ENCODE data around the gene ZNF575. TPM values are rescaled to one million over a fixed set of nuclear protein-coding genes. Genes with fewer than 3 reads are reported as not detected.

ZNF575 gene
- total and polyA plus RNA-seq, 2 experiments from 2014 or later = 0.10 to 0.65 TPM

DNA sequence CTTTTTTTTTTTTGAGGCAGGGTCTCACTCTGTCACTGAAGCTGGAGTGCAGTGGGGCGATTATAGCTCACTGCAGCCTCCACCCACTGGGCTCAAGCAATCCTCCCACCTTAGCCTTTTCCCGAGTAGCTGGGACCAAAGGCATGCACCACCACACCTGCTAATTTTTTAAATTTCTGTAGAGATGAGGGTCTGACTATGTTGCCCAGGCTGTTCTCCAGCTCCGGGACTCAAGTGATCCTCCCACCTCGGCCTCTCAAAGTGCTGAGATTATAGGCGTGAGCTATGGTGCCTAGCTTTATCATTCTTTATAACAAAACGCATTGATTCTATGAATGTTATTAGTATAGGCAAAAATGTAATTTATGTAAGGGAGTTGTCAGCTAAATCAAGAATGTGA is 49.7 kb upstream of the ZNF575 start:
- TF ChIP-seq, protein P1, sequence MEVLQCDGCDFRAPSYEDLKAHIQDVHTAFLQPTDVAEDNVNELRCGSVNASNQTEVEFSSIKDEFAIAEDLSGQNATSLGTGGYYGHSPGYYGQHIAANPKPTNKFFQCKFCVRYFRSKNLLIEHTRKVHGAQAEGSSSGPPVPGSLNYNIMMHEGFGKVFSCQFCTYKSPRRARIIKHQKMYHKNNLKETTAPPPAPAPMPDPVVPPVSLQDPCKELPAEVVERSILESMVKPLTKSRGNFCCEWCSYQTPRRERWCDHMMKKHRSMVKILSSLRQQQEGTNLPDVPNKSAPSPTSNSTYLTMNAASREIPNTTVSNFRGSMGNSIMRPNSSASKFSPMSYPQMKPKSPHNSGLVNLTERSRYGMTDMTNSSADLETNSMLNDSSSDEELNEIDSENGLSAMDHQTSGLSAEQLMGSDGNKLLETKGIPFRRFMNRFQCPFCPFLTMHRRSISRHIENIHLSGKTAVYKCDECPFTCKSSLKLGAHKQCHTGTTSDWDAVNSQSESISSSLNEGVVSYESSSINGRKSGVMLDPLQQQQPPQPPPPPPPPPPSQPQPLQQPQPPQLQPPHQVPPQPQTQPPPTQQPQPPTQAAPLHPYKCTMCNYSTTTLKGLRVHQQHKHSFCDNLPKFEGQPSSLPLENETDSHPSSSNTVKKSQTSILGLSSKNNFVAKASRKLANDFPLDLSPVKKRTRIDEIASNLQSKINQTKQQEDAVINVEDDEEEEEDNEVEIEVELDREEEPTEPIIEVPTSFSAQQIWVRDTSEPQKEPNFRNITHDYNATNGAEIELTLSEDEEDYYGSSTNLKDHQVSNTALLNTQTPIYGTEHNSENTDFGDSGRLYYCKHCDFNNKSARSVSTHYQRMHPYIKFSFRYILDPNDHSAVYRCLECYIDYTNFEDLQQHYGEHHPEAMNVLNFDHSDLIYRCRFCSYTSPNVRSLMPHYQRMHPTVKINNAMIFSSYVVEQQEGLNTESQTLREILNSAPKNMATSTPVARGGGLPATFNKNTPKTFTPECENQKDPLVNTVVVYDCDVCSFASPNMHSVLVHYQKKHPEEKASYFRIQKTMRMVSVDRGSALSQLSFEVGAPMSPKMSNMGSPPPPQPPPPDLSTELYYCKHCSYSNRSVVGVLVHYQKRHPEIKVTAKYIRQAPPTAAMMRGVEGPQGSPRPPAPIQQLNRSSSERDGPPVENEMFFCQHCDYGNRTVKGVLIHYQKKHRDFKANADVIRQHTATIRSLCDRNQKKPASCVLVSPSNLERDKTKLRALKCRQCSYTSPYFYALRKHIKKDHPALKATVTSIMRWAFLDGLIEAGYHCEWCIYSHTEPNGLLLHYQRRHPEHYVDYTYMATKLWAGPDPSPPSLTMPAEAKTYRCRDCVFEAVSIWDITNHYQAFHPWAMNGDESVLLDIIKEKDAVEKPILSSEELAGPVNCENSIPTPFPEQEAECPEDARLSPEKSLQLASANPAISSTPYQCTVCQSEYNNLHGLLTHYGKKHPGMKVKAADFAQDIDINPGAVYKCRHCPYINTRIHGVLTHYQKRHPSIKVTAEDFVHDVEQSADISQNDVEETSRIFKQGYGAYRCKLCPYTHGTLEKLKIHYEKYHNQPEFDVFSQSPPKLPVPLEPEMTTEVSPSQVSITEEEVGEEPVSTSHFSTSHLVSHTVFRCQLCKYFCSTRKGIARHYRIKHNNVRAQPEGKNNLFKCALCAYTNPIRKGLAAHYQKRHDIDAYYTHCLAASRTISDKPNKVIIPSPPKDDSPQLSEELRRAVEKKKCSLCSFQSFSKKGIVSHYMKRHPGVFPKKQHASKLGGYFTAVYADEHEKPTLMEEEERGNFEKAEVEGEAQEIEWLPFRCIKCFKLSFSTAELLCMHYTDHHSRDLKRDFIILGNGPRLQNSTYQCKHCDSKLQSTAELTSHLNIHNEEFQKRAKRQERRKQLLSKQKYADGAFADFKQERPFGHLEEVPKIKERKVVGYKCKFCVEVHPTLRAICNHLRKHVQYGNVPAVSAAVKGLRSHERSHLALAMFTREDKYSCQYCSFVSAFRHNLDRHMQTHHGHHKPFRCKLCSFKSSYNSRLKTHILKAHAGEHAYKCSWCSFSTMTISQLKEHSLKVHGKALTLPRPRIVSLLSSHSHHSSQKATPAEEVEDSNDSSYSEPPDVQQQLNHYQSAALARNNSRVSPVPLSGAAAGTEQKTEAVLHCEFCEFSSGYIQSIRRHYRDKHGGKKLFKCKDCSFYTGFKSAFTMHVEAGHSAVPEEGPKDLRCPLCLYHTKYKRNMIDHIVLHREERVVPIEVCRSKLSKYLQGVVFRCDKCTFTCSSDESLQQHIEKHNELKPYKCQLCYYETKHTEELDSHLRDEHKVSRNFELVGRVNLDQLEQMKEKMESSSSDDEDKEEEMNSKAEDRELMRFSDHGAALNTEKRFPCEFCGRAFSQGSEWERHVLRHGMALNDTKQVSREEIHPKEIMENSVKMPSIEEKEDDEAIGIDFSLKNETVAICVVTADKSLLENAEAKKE (CRISPR knock-in tag; IDR thresholded peaks at IDR 0.05) = no peak
- TF ChIP-seq ZNF331 (CRISPR knock-in tag; IDR thresholded peaks at IDR 0.05; ENCODE audit: low read depth) = no peak
- TF ChIP-seq JUNB (IDR thresholded peaks at IDR 0.05; ENCODE audit: unreplicated experiment) = no peak
- TF ChIP-seq CREB1 (CRISPR knock-in tag; IDR thresholded peaks at IDR 0.05; ENCODE audit: low read depth) = no peak
- TF ChIP-seq ETS1 (IDR thresholded peaks at IDR 0.05) = no peak
- TF ChIP-seq NANOG (IDR thresholded peaks at IDR 0.05; ENCODE audit: borderline replicate concordance) = no peak
- TF ChIP-seq EZH2 (IDR thresholded peaks at IDR 0.05; ENCODE audit: low read depth, unreplicated experiment) = no peak
- TF ChIP-seq, protein P2, sequence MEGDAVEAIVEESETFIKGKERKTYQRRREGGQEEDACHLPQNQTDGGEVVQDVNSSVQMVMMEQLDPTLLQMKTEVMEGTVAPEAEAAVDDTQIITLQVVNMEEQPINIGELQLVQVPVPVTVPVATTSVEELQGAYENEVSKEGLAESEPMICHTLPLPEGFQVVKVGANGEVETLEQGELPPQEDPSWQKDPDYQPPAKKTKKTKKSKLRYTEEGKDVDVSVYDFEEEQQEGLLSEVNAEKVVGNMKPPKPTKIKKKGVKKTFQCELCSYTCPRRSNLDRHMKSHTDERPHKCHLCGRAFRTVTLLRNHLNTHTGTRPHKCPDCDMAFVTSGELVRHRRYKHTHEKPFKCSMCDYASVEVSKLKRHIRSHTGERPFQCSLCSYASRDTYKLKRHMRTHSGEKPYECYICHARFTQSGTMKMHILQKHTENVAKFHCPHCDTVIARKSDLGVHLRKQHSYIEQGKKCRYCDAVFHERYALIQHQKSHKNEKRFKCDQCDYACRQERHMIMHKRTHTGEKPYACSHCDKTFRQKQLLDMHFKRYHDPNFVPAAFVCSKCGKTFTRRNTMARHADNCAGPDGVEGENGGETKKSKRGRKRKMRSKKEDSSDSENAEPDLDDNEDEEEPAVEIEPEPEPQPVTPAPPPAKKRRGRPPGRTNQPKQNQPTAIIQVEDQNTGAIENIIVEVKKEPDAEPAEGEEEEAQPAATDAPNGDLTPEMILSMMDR (conservative IDR thresholded peaks at IDR 0.05; ENCODE audit: low read depth in 2 of 2) = no peak
- TF ChIP-seq, protein P3, sequence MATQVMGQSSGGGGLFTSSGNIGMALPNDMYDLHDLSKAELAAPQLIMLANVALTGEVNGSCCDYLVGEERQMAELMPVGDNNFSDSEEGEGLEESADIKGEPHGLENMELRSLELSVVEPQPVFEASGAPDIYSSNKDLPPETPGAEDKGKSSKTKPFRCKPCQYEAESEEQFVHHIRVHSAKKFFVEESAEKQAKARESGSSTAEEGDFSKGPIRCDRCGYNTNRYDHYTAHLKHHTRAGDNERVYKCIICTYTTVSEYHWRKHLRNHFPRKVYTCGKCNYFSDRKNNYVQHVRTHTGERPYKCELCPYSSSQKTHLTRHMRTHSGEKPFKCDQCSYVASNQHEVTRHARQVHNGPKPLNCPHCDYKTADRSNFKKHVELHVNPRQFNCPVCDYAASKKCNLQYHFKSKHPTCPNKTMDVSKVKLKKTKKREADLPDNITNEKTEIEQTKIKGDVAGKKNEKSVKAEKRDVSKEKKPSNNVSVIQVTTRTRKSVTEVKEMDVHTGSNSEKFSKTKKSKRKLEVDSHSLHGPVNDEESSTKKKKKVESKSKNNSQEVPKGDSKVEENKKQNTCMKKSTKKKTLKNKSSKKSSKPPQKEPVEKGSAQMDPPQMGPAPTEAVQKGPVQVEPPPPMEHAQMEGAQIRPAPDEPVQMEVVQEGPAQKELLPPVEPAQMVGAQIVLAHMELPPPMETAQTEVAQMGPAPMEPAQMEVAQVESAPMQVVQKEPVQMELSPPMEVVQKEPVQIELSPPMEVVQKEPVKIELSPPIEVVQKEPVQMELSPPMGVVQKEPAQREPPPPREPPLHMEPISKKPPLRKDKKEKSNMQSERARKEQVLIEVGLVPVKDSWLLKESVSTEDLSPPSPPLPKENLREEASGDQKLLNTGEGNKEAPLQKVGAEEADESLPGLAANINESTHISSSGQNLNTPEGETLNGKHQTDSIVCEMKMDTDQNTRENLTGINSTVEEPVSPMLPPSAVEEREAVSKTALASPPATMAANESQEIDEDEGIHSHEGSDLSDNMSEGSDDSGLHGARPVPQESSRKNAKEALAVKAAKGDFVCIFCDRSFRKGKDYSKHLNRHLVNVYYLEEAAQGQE (IDR thresholded peaks at IDR 0.05; ENCODE audit: unreplicated experiment) = no peak
- TF ChIP-seq EZH2phosphoT487 (IDR thresholded peaks at IDR 0.05; ENCODE audit: unreplicated experiment) = no peak
- no peak for TF ChIP-seq STAT1 (IDR thresholded peaks at IDR 0.05; ENCODE audit: unreplicated experiment)
- TF ChIP-seq ZNF114 (CRISPR knock-in tag; IDR thresholded peaks at IDR 0.05) = no peak
- TF ChIP-seq POLR2AphosphoS5 (IDR thresholded peaks at IDR 0.05; ENCODE audit: low read depth) = no peak
- H3K9me2 ChIP-seq (ENCODE audit: insufficient read depth) = no peaks in the 10 kb centered on the region
- Mint-ChIP-seq H3K9me3 (no peaks in the 10 kb centered on the region), H3K36me3 (ENCODE audit: low read depth) (no peaks in the 10 kb centered on the region), H3K27ac (no peak overlapping the region), H3K27me3 (ENCODE audit: insufficient read depth, low read depth, poor library complexity) (peaks cover 3% of the 10 kb centered on the region), H3K4me3 (no peak overlapping the region), H3K4me1 (no peaks in the 10 kb centered on the region)
- ATAC-seq (no peak), DNase-seq (ENCODE audit: low spot score) (no peak)
- H3K4me3 ChIP-seq = no peak overlapping the region
- H2AFZ ChIP-seq = no peak overlapping the region
- no peaks in the 10 kb centered on the region for H3K79me2 ChIP-seq (replicated peaks; ENCODE audit: insufficient read depth)
- no peaks in the 10 kb centered on the region for H3K36me3 ChIP-seq (ENCODE audit: insufficient read depth)
- H3K27me3 ChIP-seq (ENCODE audit: insufficient read depth) = no peaks in the 10 kb centered on the region
- H3K4me1 ChIP-seq (ENCODE audit: insufficient read depth) = no peaks in the 10 kb centered on the region
- H3F3A ChIP-seq (replicated peaks; ENCODE audit: low read depth) = no peaks in the 10 kb centered on the region
- no peaks in the 10 kb centered on the region for H4K20me1 ChIP-seq (replicated peaks; ENCODE audit: insufficient read depth)
- no peak overlapping the region for H3K27ac ChIP-seq (ENCODE audit: low read depth)
- H3K4me2 ChIP-seq = no peak overlapping the region

All from GM23338 (cell line).